Measurements from ENCODE around the gene IL20RB. TPM values are rescaled to one million over a fixed set of nuclear protein-coding genes. Genes with fewer than 3 reads are reported as not detected.

Gene IL20RB
- total and polyA plus RNA-seq, 2 donors from 2014 or later: 0.79 TPM; not detected in 1

GRCh38 chr3:137050281-137050680 lies 92.5 kb downstream of the IL20RB start:
- intact Hi-C loops (cut with DNase I): no loop called here
- no peak for FAIRE-seq

DNA sequence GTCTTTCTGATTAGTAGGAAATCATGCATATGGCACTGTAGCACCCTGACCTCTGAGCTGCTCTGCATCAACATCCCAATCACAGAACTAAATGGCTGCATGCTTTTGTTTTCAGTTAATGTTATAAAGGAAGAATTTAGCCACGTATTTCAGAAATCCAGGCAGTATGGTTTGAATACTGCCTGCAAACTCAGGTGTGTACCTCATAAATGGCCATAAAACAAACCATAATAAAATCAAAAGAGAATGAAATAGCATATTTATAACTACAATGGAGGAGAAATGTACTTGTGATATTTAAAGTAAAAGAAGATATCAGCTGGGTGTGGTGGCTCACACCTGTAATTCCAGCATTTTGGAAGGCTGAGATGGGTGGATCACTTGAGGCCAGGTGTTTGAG lies 94.5 kb downstream of the IL20RB start:
- no peaks in the 10 kb centered on the region for H3K4me1 ChIP-seq (ENCODE audit: control insufficient read depth in 2 of 3, insufficient read depth in 2 of 3, low read depth in 1 of 3, low read length in 3 of 3)
- H3K27me3 ChIP-seq (ENCODE audit: control insufficient read depth, insufficient read depth, low read length): no peaks in the 10 kb centered on the region
- intact Hi-C loops (cut with DNase I): no loop called here
- DNase-seq (no peak), FAIRE-seq (no peak)
- H3K9ac ChIP-seq (ENCODE audit: low read length in 3 of 3): no peak overlapping the region
- H3K9me3 ChIP-seq (ENCODE audit: control insufficient read depth in 2 of 3, insufficient read depth in 1 of 3, low read length in 3 of 3): no peaks in the 10 kb centered on the region
- H3K4me3 ChIP-seq (ENCODE audit: low read length in 3 of 3): no peak overlapping the region
- no peaks in the 10 kb centered on the region for H3K36me3 ChIP-seq (ENCODE audit: control insufficient read depth in 2 of 3, insufficient read depth in 3 of 3, low read length in 3 of 3)
- TF ChIP-seq CTCF (IDR thresholded peaks at IDR 0.05; ENCODE audit: borderline replicate concordance, extremely low read depth, insufficient read depth): no peak
- no peak overlapping the region for H3K27ac ChIP-seq (ENCODE audit: low read depth in 2 of 2, low read length in 2 of 2)

More at GRCh38 chr3:137050281-137050680, 92.5 kb downstream of the IL20RB start:
- Histone ChIP-seq H3K27ac (ENCODE audit: low read depth in 2 of 2, low read length in 2 of 2) (no peak overlapping the region), H3K9me3 (ENCODE audit: control insufficient read depth in 2 of 3, insufficient read depth in 1 of 3, low read length in 3 of 3) (no peaks in the 10 kb centered on the region), H3K4me1 (ENCODE audit: control insufficient read depth in 2 of 3, insufficient read depth in 2 of 3, low read depth in 1 of 3, low read length in 3 of 3) (no peaks in the 10 kb centered on the region), H3K9ac (ENCODE audit: low read length in 3 of 3) (no peak overlapping the region), H3K27me3 (ENCODE audit: control insufficient read depth, insufficient read depth, low read length) (no peaks in the 10 kb centered on the region), H3K36me3 (ENCODE audit: control insufficient read depth in 2 of 3, insufficient read depth in 3 of 3, low read length in 3 of 3) (no peaks in the 10 kb centered on the region), H3K4me3 (ENCODE audit: low read length in 3 of 3) (no peak overlapping the region)
- no peak for DNase-seq
- TF ChIP-seq CTCF (IDR thresholded peaks at IDR 0.05; ENCODE audit: borderline replicate concordance, extremely low read depth, insufficient read depth): no peak

Other genes with a start within 250 kb of the IL20RB start
- 49.9 TPM for gene STAG1, start 205.6 kb upstream of the IL20RB start, total RNA-seq
- 7.8 TPM for gene STAG1, start 205.6 kb upstream of the IL20RB start, polyA plus RNA-seq (ENCODE audit: insufficient read depth, low read depth, low replicate concordance)
- gene SLC35G2, start 138.9 kb upstream of the IL20RB start, total RNA-seq: 5.4 TPM
- gene SLC35G2, start 138.9 kb upstream of the IL20RB start, polyA plus RNA-seq (ENCODE audit: insufficient read depth, low read depth, low replicate concordance): 4.2 TPM
- gene NCK1, start 95.8 kb upstream of the IL20RB start, total RNA-seq: 46.8 TPM
- gene NCK1, start 95.8 kb upstream of the IL20RB start, polyA plus RNA-seq (ENCODE audit: insufficient read depth, low read depth, low replicate concordance): 12.6 TPM